GM12878 (cell line): ENCODE measurements around the gene FUT7. TPM values are rescaled to one million over a fixed set of nuclear protein-coding genes. Genes with fewer than 3 reads are reported as not detected.
A peak's percentile ranks its signal among the peaks of the same experiment; 100 is the strongest.

Source experiments
- ATAC-seq: fragments of 200-7000 bp; cut with Tn5 transposase; 3 replicates; pipeline ENCODE4 v1.9.1; 2020; ENCODE audit warnings: mild to moderate bottlenecking, moderate library complexity
- BruUV-seq: library from RNA; stranded (reverse); fragments of 400-500 nt; replicated peaks from 2 replicates; lab custom pipeline; 2021; lab: Mats Ljungman, UMichigan
- CTCF ChIA-PET: fragments of 300-600 bp; sonication (Branson Sonifier 250); formaldehyde crosslinking; extraction: SDS; loops from one replicate; lab custom pipeline; 2021; ENCODE audit warnings: inconsistent platforms; lab: Yijun Ruan, JAX
- POLR2A ChIA-PET: fragments of 350-600 bp; formaldehyde crosslinking; extraction: SDS; loops from one replicate; lab custom pipeline; 2021; ENCODE audit warnings: inconsistent platforms; lab: Charles Lee
- RAD21 ChIA-PET: fragments of 300-600 bp; sonication (Branson Sonifier 250); formaldehyde crosslinking; loops from one replicate; lab custom pipeline; 2023; ENCODE audit warnings: antibody characterized with exemption; ENCODE audit not compliant: unreplicated experiment; lab: Charles Lee
- SMC1A ChIA-PET: fragments of 300-600 bp; sonication (Branson Sonifier 250); formaldehyde crosslinking; loops from one replicate; lab custom pipeline; 2023; ENCODE audit not compliant: unreplicated experiment, uncharacterized antibody; lab: Charles Lee
- DNase-seq: peaks from one replicate; pipeline ENCODE4 v3.0.0-alpha.2; 2011; ENCODE audit warnings: low read depth, low spot score
- FAIRE-seq: peaks from 3 replicates; lab custom pipeline; 2011; peaks lifted over from hg19 to GRCh38; lab: Jason Lieb, UNC
- H2AFZ ChIP-seq: 2 replicates; pipeline ENCODE4 v1.6.0; 2011; ENCODE audit warnings: low read depth, low read length, control low read depth; ENCODE audit not compliant: control insufficient read depth
- H3K27ac ChIP-seq: 2 replicates; pipeline ENCODE4 v1.5.1; 2011; ENCODE audit warnings: control low read depth; ENCODE audit not compliant: control insufficient read depth, insufficient read depth
- H3K27me3 ChIP-seq, 2 experiments: replicated peaks in 1 of 2; 2 replicates each; pipeline versions ENCODE4 v1.6.0 to v1.6.1; 2011; ENCODE audit warnings: low read length in 1 of 2; ENCODE audit not compliant: control insufficient read depth in 2 of 2, insufficient read depth in 2 of 2
- H3K36me3 ChIP-seq, 2 experiments: 2 replicates each; pipeline ENCODE4 v1.5.1; 2011; ENCODE audit warnings: low read length in 1 of 2; ENCODE audit not compliant: control insufficient read depth in 2 of 2, insufficient read depth in 2 of 2
- H3K4me1 ChIP-seq: 2 replicates; pipeline ENCODE4 v1.6.1; 2011; ENCODE audit warnings: mild to moderate bottlenecking, low read length, moderate library complexity, mixed read lengths; ENCODE audit not compliant: control insufficient read depth, insufficient read depth
- H3K4me2 ChIP-seq: 2 replicates; pipeline ENCODE4 v1.6.0; 2011; ENCODE audit warnings: control low read depth; ENCODE audit not compliant: control insufficient read depth, insufficient read depth
- H3K4me3 ChIP-seq: fragments of 200-600 bp; sonication (generic); 2 replicates; pipeline ENCODE4 v1.5.1; 2016
- H3K79me2 ChIP-seq: 2 replicates; pipeline ENCODE4 v1.6.0; 2011; ENCODE audit warnings: low read length; ENCODE audit not compliant: control insufficient read depth, insufficient read depth
- H3K9ac ChIP-seq: 2 replicates; pipeline ENCODE4 v1.8.0; 2011; ENCODE audit warnings: low read length, control low read depth, mixed read lengths; ENCODE audit not compliant: control insufficient read depth, insufficient read depth
- H3K9me3 ChIP-seq: replicated peaks from 3 replicates; pipeline ENCODE4 v1.5.1; 2011; ENCODE audit warnings: mild to moderate bottlenecking, low read length; ENCODE audit not compliant: control insufficient read depth, insufficient read depth
- H4K20me1 ChIP-seq: 2 replicates; pipeline ENCODE4 v1.6.0; 2011; ENCODE audit not compliant: control insufficient read depth, insufficient read depth
- ATF7 ChIP-seq: fragments of 450-650 bp; IDR thresholded peaks from 2 replicates; pipeline ENCODE4 v1.6.1; 2016; ENCODE audit warnings: low read depth, mild to moderate bottlenecking
- BRCA1 ChIP-seq: IDR thresholded peaks from 2 replicates; pipeline ENCODE4 v1.6.1; 2011; ENCODE audit warnings: low read depth, low read length, improper control_type of control experiment
- EP300 ChIP-seq, 2 experiments: fragments of 150-350 bp in 1 of 2; IDR thresholded peaks; 2 replicates each; pipeline ENCODE4 v1.6.1; 2011 to 2012; ENCODE audit warnings: low read depth in 2 of 2, low read length in 2 of 2, borderline replicate concordance in 1 of 2, improper control_type of control experiment in 1 of 2, inconsistent platforms in 1 of 2; ENCODE audit not compliant: control insufficient read depth in 1 of 2
- KAT2A ChIP-seq: conservative IDR thresholded peaks from 2 replicates; pipeline ENCODE4 v1.6.1; 2011; ENCODE audit warnings: low read depth, low read length; ENCODE audit not compliant: control insufficient read depth
- MYB ChIP-seq: fragments of 150-350 bp; IDR thresholded peaks from 2 replicates; pipeline ENCODE4 v1.6.1; 2014; ENCODE audit warnings: mild to moderate bottlenecking, low read depth, low read length, borderline replicate concordance
- MYC ChIP-seq: IDR thresholded peaks from 2 replicates; pipeline ENCODE4 v1.6.1; 2011; ENCODE audit warnings: mild to moderate bottlenecking, low read length, moderate library complexity, inconsistent platforms; ENCODE audit not compliant: insufficient read depth, insufficient replicate concordance, insufficient read length, severe bottlenecking
- NFYB ChIP-seq: IDR thresholded peaks from 2 replicates; pipeline ENCODE4 v1.6.1; 2011; ENCODE audit warnings: low read depth, mild to moderate bottlenecking, low read length, improper control_type of control experiment, moderate library complexity; ENCODE audit not compliant: insufficient read depth
- NR2F1 ChIP-seq: fragments of 450-650 bp; conservative IDR thresholded peaks from 2 replicates; pipeline ENCODE4 v1.6.1; 2017; ENCODE audit warnings: mild to moderate bottlenecking
- STAT3 ChIP-seq: IDR thresholded peaks from 2 replicates; pipeline ENCODE4 v1.6.1; 2011; ENCODE audit warnings: low read depth, low read length, improper control_type of control experiment
- TCF12 ChIP-seq: IDR thresholded peaks from 2 replicates; pipeline ENCODE4 v1.6.1; 2011; ENCODE audit warnings: low read depth, mild to moderate bottlenecking, low read length
- YBX1 ChIP-seq: fragments of 450-650 bp; IDR thresholded peaks from 2 replicates; pipeline ENCODE4 v1.6.1; 2016; ENCODE audit warnings: antibody characterized with exemption
- WGBS: methylation state at CpG from one replicate; pipeline ENCODE4 v1.1.6; 2016; ENCODE audit warnings: low lambda C conversion rate; ENCODE audit not compliant: insufficient replicate concordance, insufficient coverage; ENCODE audit errors: missing lambda C conversion rate; 5-methylcytosine and 5-hydroxymethylcytosine counted together
- in situ Hi-C: fragments of 300-500 bp; cut with MboI; formaldehyde crosslinking; loops from 9 replicates; pipeline ENCODE4 v1.14.3; 2018; ENCODE audit warnings: mixed read lengths
- intact Hi-C: fragments of 100-400 bp; cut with micrococcal nuclease; formaldehyde crosslinking; loops from one replicate; pipeline ENCODE4 v1.14.2; 2022; ENCODE audit not compliant: unreplicated experiment
- polyA plus RNA-seq, 11 experiments: library from polyadenylated mRNA; depleted of rRNA in 4 of 11; unstranded in 6 of 11; stranded (reverse) in 5 of 11; fragments of >200 nt; fragmentation: Nextera tagmentation in 4 of 11; fragmentation: Illumina TruSeq in 1 of 11; extraction: Ambion mirVana in 4 of 11; extraction: Trizol in 1 of 11; gene quantifications; 1 replicate in 1 of 11; 2 replicates in 10 of 11; pipeline versions ENCODE4 v1.2.1 to v1.2.3, GENCODE V29; 2011 to 2016; ENCODE audit warnings: inconsistent platforms in 2 of 11, missing spikeins in 2 of 11, low read depth in 1 of 11
- total RNA-seq, 4 experiments: library from RNA; depleted of rRNA in 3 of 4; stranded (reverse); fragments of >200 nt in 3 of 4; fragmentation: Illumina TruSeq in 1 of 4; extraction: Trizol in 1 of 4; gene quantifications; 2 replicates each; pipeline versions ENCODE4 v1.2.1 to v1.2.3, GENCODE V29; 2013 to 2021
- TF ChIP-seq, protein P1 (sequence below): fragments of 450-650 bp; IDR thresholded peaks from 2 replicates; pipeline ENCODE4 v1.6.1; 2018; ENCODE audit warnings: mild to moderate bottlenecking, low read depth, moderate library complexity; ENCODE audit not compliant: partially characterized antibody
- TF ChIP-seq, protein P2 (sequence below): fragments of 150-350 bp; IDR thresholded peaks from 2 replicates; pipeline ENCODE4 v1.6.1; 2014; ENCODE audit warnings: mild to moderate bottlenecking, low read depth, low read length
- TF ChIP-seq, protein P3 (sequence below): fragments of 450-650 bp; conservative IDR thresholded peaks from 2 replicates; pipeline ENCODE4 v1.6.1; 2017; ENCODE audit warnings: mild to moderate bottlenecking, moderate library complexity
- TF ChIP-seq, protein P4 (sequence below): fragments of 450-650 bp; IDR thresholded peaks from 2 replicates; pipeline ENCODE4 v1.6.1; 2017; ENCODE audit warnings: borderline replicate concordance

Gene FUT7
- total and polyA plus RNA-seq, 10 of the 15 experiments (the other 5 are each of a cell fraction or from before 2014, with no cell fraction given): 0.04 to 0.62 (median 0.20) TPM; not detected in 2

DNA sequence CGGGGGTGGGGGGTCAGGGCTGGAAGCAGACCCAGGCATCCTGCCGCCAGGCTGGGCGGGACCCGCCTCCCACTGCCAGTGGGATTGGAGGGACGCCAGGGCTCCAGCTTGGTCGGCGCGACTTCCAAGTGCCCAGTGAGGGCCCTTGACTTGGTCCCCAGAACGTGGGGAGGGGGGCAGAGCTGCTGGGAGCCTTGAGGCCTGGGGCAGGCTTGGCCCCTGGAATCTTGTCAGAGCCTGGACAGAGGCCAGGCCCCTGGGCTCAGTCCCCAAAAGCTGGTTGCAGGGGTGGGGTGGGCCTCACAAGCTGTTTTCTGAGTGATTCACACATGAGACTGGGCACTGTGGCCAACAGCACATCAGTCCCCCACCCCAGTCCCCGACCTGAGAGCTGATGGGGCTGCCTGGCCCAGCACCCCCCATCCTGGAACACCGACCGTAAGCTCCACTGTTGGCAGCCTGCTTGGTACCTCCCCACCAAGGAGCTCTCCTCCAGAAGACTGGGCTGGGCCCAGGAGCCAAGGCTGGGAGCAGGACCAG, 36.0 kb downstream of the FUT7 start:
- H3K4me1 ChIP-seq: peaks cover 45% of the 10 kb centered on the region
- no peak overlapping the region for H3K4me3 ChIP-seq
- FAIRE-seq: no peak
- ATAC-seq: no peak
- no peaks in the 10 kb centered on the region; the same call in 2 of the 3 replicates for H3K9me3 ChIP-seq
- ChIA-PET POLR2A (interaction anchor here (0.5 to 0.9 kb wide), 3 partner anchors 31 to 296 kb away, joined by 3 to 4 read pairs (median 3); no protein-coding TSS in a partner anchor), CTCF (interaction anchor here (0.6 to 2.1 kb wide), 6 partner anchors 8 to 116 kb away, joined by 3 to 9 read pairs (median 6); no protein-coding TSS in a partner anchor), SMC1A (interaction anchor here (1.0 kb wide), 1 partner anchor 39 kb away, joined by 3 read pairs; no protein-coding TSS in a partner anchor), RAD21 (interaction anchor here (0.5 to 1.4 kb wide), 3 partner anchors 48 to 694 kb away, joined by 3 to 8 read pairs (median 5); no protein-coding TSS in a partner anchor)
- H3K4me2 ChIP-seq: peak overlapping the region; percentile 17; the same call in 1 of the 2 replicates
- peaks cover 2 to 6% of the 10 kb centered on the region in 2 experiments; a peak in 3 of 4 replicates for H3K27me3 ChIP-seq
- H3K79me2 ChIP-seq: no peaks in the 10 kb centered on the region; the same call in 1 of the 2 replicates
- no TSS peak for BruUV-seq
- intact Hi-C loops: no loop called here
- no peak overlapping the region for H2AFZ ChIP-seq
- no peak overlapping the region for H3K27ac ChIP-seq
- in situ Hi-C loops: no loop called here
- WGBS: 71% methylated on average over 8 of the region's 12 CpGs
- DNase-seq: no peak
- no peaks in the 10 kb centered on the region for H4K20me1 ChIP-seq
- no peaks in the 10 kb centered on the region for H3K36me3 ChIP-seq
- no peak overlapping the region for H3K9ac ChIP-seq
- no peak for TF ChIP-seq YBX1
- TF ChIP-seq BRCA1: no peak
- no peak for TF ChIP-seq MYC
- TF ChIP-seq, protein P1, sequence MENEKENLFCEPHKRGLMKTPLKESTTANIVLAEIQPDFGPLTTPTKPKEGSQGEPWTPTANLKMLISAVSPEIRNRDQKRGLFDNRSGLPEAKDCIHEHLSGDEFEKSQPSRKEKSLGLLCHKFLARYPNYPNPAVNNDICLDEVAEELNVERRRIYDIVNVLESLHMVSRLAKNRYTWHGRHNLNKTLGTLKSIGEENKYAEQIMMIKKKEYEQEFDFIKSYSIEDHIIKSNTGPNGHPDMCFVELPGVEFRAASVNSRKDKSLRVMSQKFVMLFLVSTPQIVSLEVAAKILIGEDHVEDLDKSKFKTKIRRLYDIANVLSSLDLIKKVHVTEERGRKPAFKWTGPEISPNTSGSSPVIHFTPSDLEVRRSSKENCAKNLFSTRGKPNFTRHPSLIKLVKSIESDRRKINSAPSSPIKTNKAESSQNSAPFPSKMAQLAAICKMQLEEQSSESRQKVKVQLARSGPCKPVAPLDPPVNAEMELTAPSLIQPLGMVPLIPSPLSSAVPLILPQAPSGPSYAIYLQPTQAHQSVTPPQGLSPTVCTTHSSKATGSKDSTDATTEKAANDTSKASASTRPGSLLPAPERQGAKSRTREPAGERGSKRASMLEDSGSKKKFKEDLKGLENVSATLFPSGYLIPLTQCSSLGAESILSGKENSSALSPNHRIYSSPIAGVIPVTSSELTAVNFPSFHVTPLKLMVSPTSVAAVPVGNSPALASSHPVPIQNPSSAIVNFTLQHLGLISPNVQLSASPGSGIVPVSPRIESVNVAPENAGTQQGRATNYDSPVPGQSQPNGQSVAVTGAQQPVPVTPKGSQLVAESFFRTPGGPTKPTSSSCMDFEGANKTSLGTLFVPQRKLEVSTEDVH: no peak
- TF ChIP-seq, protein P2, sequence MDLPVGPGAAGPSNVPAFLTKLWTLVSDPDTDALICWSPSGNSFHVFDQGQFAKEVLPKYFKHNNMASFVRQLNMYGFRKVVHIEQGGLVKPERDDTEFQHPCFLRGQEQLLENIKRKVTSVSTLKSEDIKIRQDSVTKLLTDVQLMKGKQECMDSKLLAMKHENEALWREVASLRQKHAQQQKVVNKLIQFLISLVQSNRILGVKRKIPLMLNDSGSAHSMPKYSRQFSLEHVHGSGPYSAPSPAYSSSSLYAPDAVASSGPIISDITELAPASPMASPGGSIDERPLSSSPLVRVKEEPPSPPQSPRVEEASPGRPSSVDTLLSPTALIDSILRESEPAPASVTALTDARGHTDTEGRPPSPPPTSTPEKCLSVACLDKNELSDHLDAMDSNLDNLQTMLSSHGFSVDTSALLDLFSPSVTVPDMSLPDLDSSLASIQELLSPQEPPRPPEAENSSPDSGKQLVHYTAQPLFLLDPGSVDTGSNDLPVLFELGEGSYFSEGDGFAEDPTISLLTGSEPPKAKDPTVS: no peak
- TF ChIP-seq, protein P3, sequence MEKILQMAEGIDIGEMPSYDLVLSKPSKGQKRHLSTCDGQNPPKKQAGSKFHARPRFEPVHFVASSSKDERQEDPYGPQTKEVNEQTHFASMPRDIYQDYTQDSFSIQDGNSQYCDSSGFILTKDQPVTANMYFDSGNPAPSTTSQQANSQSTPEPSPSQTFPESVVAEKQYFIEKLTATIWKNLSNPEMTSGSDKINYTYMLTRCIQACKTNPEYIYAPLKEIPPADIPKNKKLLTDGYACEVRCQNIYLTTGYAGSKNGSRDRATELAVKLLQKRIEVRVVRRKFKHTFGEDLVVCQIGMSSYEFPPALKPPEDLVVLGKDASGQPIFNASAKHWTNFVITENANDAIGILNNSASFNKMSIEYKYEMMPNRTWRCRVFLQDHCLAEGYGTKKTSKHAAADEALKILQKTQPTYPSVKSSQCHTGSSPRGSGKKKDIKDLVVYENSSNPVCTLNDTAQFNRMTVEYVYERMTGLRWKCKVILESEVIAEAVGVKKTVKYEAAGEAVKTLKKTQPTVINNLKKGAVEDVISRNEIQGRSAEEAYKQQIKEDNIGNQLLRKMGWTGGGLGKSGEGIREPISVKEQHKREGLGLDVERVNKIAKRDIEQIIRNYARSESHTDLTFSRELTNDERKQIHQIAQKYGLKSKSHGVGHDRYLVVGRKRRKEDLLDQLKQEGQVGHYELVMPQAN: no peak
- TF ChIP-seq NR2F1: no peak
- no peak for TF ChIP-seq STAT3
- TF ChIP-seq, protein P4, sequence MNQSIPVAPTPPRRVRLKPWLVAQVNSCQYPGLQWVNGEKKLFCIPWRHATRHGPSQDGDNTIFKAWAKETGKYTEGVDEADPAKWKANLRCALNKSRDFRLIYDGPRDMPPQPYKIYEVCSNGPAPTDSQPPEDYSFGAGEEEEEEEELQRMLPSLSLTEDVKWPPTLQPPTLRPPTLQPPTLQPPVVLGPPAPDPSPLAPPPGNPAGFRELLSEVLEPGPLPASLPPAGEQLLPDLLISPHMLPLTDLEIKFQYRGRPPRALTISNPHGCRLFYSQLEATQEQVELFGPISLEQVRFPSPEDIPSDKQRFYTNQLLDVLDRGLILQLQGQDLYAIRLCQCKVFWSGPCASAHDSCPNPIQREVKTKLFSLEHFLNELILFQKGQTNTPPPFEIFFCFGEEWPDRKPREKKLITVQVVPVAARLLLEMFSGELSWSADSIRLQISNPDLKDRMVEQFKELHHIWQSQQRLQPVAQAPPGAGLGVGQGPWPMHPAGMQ: no peak
- no peak for TF ChIP-seq EP300 (IDR thresholded peaks at IDR 0.05; ENCODE audit: borderline replicate concordance in 1 of 2, control insufficient read depth in 1 of 2, low read depth in 2 of 2, low read length in 2 of 2)
- no peak for TF ChIP-seq ATF7
- TF ChIP-seq TCF12: no peak
- no peak for TF ChIP-seq MYB
- TF ChIP-seq NFYB: no peak
- TF ChIP-seq KAT2A: no peak
